ENCODE data around the gene ASGR2.

ASGR2 gene

DNA sequence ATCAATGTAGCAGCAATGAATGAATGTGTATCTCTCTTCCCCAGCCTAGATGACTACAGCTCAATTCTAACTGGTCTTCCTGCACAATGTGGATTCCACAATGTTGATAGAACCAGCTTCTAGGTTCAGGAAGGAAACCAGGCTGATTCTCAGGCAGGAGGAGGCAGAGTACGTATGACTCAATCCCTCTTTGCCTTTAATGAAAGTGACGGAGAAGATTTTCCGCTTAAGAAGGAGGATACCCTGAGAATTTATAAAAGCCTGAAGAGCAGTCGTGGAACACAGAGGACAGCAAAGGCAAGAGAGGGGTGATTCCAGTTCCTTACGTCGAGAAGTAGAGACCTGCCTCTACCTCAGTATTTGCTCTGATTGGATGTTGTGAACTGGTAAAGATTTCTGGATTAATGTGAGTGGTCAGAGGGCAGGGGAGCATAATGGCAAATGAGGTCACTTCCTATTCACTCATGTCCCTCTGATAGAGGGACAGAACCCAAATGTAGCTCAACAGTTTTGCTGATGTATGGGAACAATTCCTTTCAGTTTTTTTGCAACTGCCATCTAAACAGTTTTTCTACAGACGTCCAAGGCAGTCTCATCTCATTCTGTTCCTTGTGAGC lies 55.7 kb downstream of the ASGR2 start:
- DNase-seq: no peak

DNA sequence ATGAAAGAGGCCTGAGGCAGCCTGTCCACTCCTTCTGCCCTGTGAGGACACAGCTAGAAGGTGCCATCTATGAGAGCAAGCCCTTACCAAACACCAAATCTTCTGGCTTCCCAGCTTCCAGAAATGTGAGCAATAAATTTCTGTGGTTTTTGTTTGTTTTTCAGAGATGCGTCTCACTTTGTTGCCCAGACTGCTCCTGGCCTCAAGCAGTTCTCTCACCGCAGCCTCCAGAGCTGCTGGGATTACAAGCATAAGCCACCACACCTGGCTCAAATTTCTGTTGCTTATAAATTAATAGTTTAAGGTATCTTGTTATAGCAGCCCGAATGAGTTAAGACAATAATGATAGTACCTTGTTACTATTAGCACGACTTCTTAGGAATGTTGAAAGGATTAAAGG lies 58.2 kb downstream of the ASGR2 start:
- DNase-seq: no peak
